CD4-positive, alpha-beta T cell (primary cell): Measurements from ENCODE around the gene HTRA2. TPM values are rescaled to one million over a fixed set of nuclear protein-coding genes. Genes with fewer than 3 reads are reported as not detected.

Source experiments
- ATAC-seq: fragments of 200-7000 bp; cut with Tn5 transposase; one replicate; pipeline ENCODE4 v1.10.0; 2022; ENCODE audit warnings: mild to moderate bottlenecking; ENCODE audit not compliant: poor library complexity
- CTCF ChIA-PET: fragments of 350-600 bp; sonication (Branson Sonifier 250); formaldehyde crosslinking; loops from one replicate; lab custom pipeline; 2021; ENCODE audit warnings: antibody characterized with exemption, inconsistent platforms; lab: Charles Lee
- POLR2A ChIA-PET: fragments of 350-600 bp; sonication (Branson Sonifier 250); formaldehyde crosslinking; loops from one replicate; lab custom pipeline; 2021; ENCODE audit warnings: antibody characterized with exemption, inconsistent platforms; lab: Charles Lee
- DNase-seq, 14 experiments: peaks; one replicate each; pipeline ENCODE4 v3.0.0-alpha.2; 2013 to 2020; ENCODE audit warnings: mixed read lengths in 2 of 14
- H3K27ac ChIP-seq, 2 donors: one replicate each; pipeline versions ENCODE4 v1.5.1 to v1.7.0; 2013; ENCODE audit warnings: low read length in 2 of 2, low read depth in 1 of 2, mild to moderate bottlenecking in 1 of 2
- H3K27me3 ChIP-seq, 2 experiments: 1 replicate in 1 of 2; 2 replicates in 1 of 2; pipeline versions ENCODE4 v1.6.1 to v1.7.0; 2013; ENCODE audit warnings: low read length in 2 of 2, control low read depth in 1 of 2, mild to moderate bottlenecking in 1 of 2, moderate library complexity in 1 of 2; ENCODE audit not compliant: insufficient read depth in 2 of 2, control insufficient read depth in 1 of 2
- H3K36me3 ChIP-seq: one replicate; pipeline ENCODE4 v1.6.1; 2013; ENCODE audit warnings: low read length, control low read depth; ENCODE audit not compliant: insufficient read depth
- H3K4me1 ChIP-seq: one replicate; pipeline ENCODE4 v1.6.1; 2013; ENCODE audit warnings: low read length, control low read depth; ENCODE audit not compliant: insufficient read depth
- H3K4me3 ChIP-seq: one replicate; pipeline ENCODE4 v1.5.1; 2013; ENCODE audit warnings: mild to moderate bottlenecking, low read length, moderate library complexity
- H3K9me3 ChIP-seq, 2 experiments: 1 replicate in 1 of 2; 2 replicates in 1 of 2; pipeline versions ENCODE4 v1.6.1 to v1.7.0; 2013; ENCODE audit warnings: low read length in 2 of 2, mild to moderate bottlenecking in 2 of 2, control low read depth in 1 of 2, moderate library complexity in 1 of 2; ENCODE audit not compliant: control insufficient read depth in 1 of 2, insufficient read depth in 1 of 2
- H3K27ac Mint-ChIP-seq: one replicate; pipeline ENCODE4 v1.8.0; 2020; ENCODE audit warnings: mixed read lengths
- H3K27me3 Mint-ChIP-seq: one replicate; pipeline ENCODE4 v1.8.0; 2021; ENCODE audit warnings: mixed read lengths
- H3K36me3 Mint-ChIP-seq: one replicate; pipeline ENCODE4 v1.8.0; 2021; ENCODE audit warnings: low read depth, mixed read lengths
- H3K4me1 Mint-ChIP-seq: one replicate; pipeline ENCODE4 v1.8.0; 2021; ENCODE audit warnings: low read depth, mixed read lengths
- H3K4me3 Mint-ChIP-seq: one replicate; pipeline ENCODE4 v1.8.0; 2020; ENCODE audit warnings: mild to moderate bottlenecking, mixed read lengths
- H3K9me3 Mint-ChIP-seq: one replicate; pipeline ENCODE4 v1.8.0; 2020; ENCODE audit warnings: mixed read lengths
- intact Hi-C, 2 experiments: fragments of 100-400 bp; cut with DNase I in 1 of 2; cut with micrococcal nuclease in 1 of 2; formaldehyde crosslinking; loops; one replicate each; pipeline versions ENCODE4 v1.15.1 to v1.9.0; 2023 to 2025; cut with DNase I, micrococcal nuclease
- total RNA-seq, 174 experiments: library from RNA in 2 of 174; stranded (reverse) in 2 of 174; gene quantifications; one replicate each; pipeline ENCODE4 v1.2.3 and lab custom pipeline; 2021 to 2026
- TF ChIP-seq, protein P1 (sequence below): fragments of 200-600 bp; IDR thresholded peaks from one replicate; pipeline ENCODE4 v1.8.0; 2022; ENCODE audit warnings: antibody characterized with exemption, mild to moderate bottlenecking

The HTRA2 gene
- total RNA-seq, 2 experiments from 2014 or later: 15.3 to 16.0 TPM

DNA sequence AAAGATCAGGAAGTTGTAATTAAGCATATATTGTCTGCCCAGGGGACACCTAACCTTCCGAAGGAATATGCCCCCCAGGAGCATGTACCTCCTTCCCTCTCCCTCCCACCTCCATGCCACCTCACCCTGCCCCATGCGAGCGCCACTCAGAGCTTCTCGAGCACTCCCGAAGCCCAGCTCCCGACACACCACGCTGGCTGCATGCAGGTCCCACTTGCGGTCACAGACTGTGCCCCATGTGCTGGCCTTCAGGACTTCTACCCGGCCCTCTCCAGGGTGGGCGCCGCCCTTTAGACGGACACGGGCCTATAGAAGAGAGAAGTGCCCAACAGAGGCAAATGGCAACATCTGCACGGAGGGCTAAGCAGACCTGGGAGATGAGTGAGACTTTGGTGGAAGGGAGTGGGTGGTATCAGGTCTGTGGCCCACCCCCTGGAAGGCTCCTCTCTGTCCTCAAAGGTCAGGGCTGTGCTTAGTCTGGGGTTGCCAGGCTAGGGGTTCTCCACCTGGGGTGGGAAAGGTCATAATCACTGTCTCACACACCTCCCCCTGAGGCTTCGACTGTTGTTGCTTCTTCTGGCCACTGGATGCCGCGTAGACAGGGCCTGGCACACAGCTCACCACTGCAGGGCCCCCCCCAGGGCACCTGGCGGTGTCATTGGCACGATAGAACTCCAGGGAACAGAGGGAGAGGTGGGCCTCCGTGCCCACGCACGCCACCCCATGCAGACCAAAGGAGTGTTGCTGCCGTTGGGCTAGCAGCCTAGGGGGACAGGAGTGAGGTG is 6.6 kb downstream of the HTRA2 start:
- peaks cover 14 to 18% of the 10 kb centered on the region in 2 experiments for H3K27me3 ChIP-seq
- no peak overlapping the region for H3K4me3 ChIP-seq
- no peaks in the 10 kb centered on the region for H3K9me3 Mint-ChIP-seq
- intact Hi-C loops: loop anchor here (10.0 kb wide), 2 partner anchors 142 to 712 kb away; partner anchors contain the start of gene STAMBP (in 1 of the 2)
- TF ChIP-seq, protein P1, sequence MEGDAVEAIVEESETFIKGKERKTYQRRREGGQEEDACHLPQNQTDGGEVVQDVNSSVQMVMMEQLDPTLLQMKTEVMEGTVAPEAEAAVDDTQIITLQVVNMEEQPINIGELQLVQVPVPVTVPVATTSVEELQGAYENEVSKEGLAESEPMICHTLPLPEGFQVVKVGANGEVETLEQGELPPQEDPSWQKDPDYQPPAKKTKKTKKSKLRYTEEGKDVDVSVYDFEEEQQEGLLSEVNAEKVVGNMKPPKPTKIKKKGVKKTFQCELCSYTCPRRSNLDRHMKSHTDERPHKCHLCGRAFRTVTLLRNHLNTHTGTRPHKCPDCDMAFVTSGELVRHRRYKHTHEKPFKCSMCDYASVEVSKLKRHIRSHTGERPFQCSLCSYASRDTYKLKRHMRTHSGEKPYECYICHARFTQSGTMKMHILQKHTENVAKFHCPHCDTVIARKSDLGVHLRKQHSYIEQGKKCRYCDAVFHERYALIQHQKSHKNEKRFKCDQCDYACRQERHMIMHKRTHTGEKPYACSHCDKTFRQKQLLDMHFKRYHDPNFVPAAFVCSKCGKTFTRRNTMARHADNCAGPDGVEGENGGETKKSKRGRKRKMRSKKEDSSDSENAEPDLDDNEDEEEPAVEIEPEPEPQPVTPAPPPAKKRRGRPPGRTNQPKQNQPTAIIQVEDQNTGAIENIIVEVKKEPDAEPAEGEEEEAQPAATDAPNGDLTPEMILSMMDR: no peak
- ChIA-PET POLR2A (no interaction called here), CTCF (no interaction called here)
- no peak overlapping the region for H3K27ac Mint-ChIP-seq
- H3K4me1 ChIP-seq: peaks cover 5% of the 10 kb centered on the region
- H3K36me3 ChIP-seq: peaks cover 11% of the 10 kb centered on the region
- H3K27me3 Mint-ChIP-seq: peaks cover 29% of the 10 kb centered on the region
- no peak for ATAC-seq
- peaks cover 6% of the 10 kb centered on the region for H3K36me3 Mint-ChIP-seq
- DNase-seq: no peak
- H3K4me3 Mint-ChIP-seq: no peak overlapping the region
- peaks cover 10% of the 10 kb centered on the region for H3K4me1 Mint-ChIP-seq
- H3K9me3 ChIP-seq: no peaks in the 10 kb centered on the region
- H3K27ac ChIP-seq: no peak overlapping the region

GRCh38 chr2:74537140-74537539 is 7.4 kb downstream of the HTRA2 start:
- Mint-ChIP-seq H3K4me1 (peaks cover 4% of the 10 kb centered on the region), H3K27ac (no peak overlapping the region), H3K36me3 (peaks cover 4% of the 10 kb centered on the region), H3K9me3 (no peaks in the 10 kb centered on the region), H3K27me3 (peaks cover 32% of the 10 kb centered on the region), H3K4me3 (no peak overlapping the region)
- DNase-seq (no peak), ATAC-seq (no peak)
- no peaks in the 10 kb centered on the region for H3K4me1 ChIP-seq
- ChIA-PET CTCF (no interaction called here), POLR2A (no interaction called here)
- TF ChIP-seq, protein P1: no peak
- intact Hi-C loops: loop anchor here (10.0 kb wide), 2 partner anchors 142 to 712 kb away; partner anchors contain the start of gene STAMBP (in 1 of the 2)
- H3K9me3 ChIP-seq: no peaks in the 10 kb centered on the region
- peaks cover 10% of the 10 kb centered on the region for H3K36me3 ChIP-seq
- H3K27me3 ChIP-seq: peaks cover 14 to 18% of the 10 kb centered on the region in 2 experiments
- no peak overlapping the region for H3K27ac ChIP-seq
- no peak overlapping the region for H3K4me3 ChIP-seq

- no peak overlapping the region for H3K4me3 Mint-ChIP-seq
- Histone ChIP-seq H3K27ac (no peak overlapping the region), H3K9me3 (no peaks in the 10 kb centered on the region), H3K4me1 (no peaks in the 10 kb centered on the region), H3K36me3 (no peaks in the 10 kb centered on the region), H3K27me3 (peaks cover 14 to 22% of the 10 kb centered on the region in 2 experiments), H3K4me3 (no peak overlapping the region)
- no peaks in the 10 kb centered on the region for H3K4me1 Mint-ChIP-seq
- DNase-seq (no peak), ATAC-seq (no peak)
- TF ChIP-seq, protein P1: no peak
- no peaks in the 10 kb centered on the region for H3K36me3 Mint-ChIP-seq
- POLR2A ChIA-PET: no interaction called here
- intact Hi-C loops: loop anchor here (10.0 kb wide), 2 partner anchors 144 to 714 kb away; partner anchors contain the start of gene STAMBP (in 1 of the 2)
- CTCF ChIA-PET: no interaction called here
- H3K27ac Mint-ChIP-seq: no peak overlapping the region
- H3K27me3 Mint-ChIP-seq: peaks cover 45% of the 10 kb centered on the region
- H3K9me3 Mint-ChIP-seq: no peaks in the 10 kb centered on the region
Measured at GRCh38 chr2:74538881-74539339, 9.2 kb downstream of the HTRA2 start.
